ENCODE results near the gene FRG2B. TPM values are rescaled to one million over a fixed set of nuclear protein-coding genes. Genes with fewer than 3 reads are reported as not detected.

Gene FRG2B
- total RNA-seq, 1 experiment from 2014 or later: not detected

- peak in 1 of 2 experiments; percentile 26 for DNase-seq
- no TSS peak for BruUV-seq (replicated peaks)
These were observed 11.6 kb downstream of the FRG2B start for GRCh38 chr10:133614830-133615580.

DNA sequence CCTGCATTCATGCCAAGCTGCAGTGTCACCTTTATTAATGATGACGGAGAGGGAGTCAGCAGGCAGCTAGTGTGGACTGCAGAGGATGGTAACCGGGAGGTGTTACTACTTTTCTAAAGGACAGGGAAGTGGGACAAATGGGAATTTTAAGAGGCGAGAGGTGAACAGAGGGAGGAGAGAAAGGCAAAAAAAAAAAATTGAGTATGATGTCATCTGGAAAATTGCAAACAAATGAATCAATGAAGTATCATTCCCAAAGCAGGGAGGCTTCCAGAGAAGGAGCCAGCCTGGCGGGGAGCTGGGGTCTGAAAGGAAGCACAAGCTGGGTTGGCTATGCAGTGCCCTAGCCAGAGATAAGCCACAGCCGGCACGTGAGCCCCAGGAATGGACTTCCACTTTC is 12.9 kb downstream of the FRG2B start:
- Mint-ChIP-seq H3K27ac (ENCODE audit: unreplicated experiment) (no peak overlapping the region), H3K9me3 (ENCODE audit: unreplicated experiment) (peaks cover 22% of the 10 kb centered on the region), H3K4me3 (ENCODE audit: unreplicated experiment) (no peak overlapping the region), H3K27me3 (ENCODE audit: insufficient read depth, unreplicated experiment) (peaks cover 5% of the 10 kb centered on the region), H3K4me1 (ENCODE audit: low read depth, unreplicated experiment) (no peaks in the 10 kb centered on the region), H3K36me3 (ENCODE audit: insufficient read depth, unreplicated experiment) (no peaks in the 10 kb centered on the region)
- Histone ChIP-seq H3K9me3 (peaks cover 5% of the 10 kb centered on the region), H3K4me1 (no peaks in the 10 kb centered on the region), H3K27me3 (replicated peaks; ENCODE audit: control insufficient read depth, insufficient read depth, low read length) (no peaks in the 10 kb centered on the region; the same call in none of the 2 replicates), H3K4me3 (ENCODE audit: low read depth, low read length) (no peak overlapping the region), H3K36me3 (ENCODE audit: control insufficient read depth, insufficient read depth, low read length) (no peaks in the 10 kb centered on the region)
- POLR2A ChIA-PET: no interaction called here
- no peak for DNase-seq
- CTCF ChIA-PET: no interaction called here
- intact Hi-C loops (cut with micrococcal nuclease; ENCODE audit: unreplicated experiment): no loop called here
- BruUV-seq (replicated peaks): no TSS peak
- TF ChIP-seq, protein P1, sequence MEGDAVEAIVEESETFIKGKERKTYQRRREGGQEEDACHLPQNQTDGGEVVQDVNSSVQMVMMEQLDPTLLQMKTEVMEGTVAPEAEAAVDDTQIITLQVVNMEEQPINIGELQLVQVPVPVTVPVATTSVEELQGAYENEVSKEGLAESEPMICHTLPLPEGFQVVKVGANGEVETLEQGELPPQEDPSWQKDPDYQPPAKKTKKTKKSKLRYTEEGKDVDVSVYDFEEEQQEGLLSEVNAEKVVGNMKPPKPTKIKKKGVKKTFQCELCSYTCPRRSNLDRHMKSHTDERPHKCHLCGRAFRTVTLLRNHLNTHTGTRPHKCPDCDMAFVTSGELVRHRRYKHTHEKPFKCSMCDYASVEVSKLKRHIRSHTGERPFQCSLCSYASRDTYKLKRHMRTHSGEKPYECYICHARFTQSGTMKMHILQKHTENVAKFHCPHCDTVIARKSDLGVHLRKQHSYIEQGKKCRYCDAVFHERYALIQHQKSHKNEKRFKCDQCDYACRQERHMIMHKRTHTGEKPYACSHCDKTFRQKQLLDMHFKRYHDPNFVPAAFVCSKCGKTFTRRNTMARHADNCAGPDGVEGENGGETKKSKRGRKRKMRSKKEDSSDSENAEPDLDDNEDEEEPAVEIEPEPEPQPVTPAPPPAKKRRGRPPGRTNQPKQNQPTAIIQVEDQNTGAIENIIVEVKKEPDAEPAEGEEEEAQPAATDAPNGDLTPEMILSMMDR (IDR thresholded peaks at IDR 0.05; ENCODE audit: insufficient read depth in 1 of 2, low read depth in 1 of 2, low read length in 1 of 2, severe bottlenecking in 1 of 2, unreplicated experiment in 1 of 2): no peak

More at GRCh38 chr10:133614830-133615580, 11.6 kb downstream of the FRG2B start:
- Histone ChIP-seq H3K9me3 (peaks cover 8% of the 10 kb centered on the region; the same call in 1 of the 2 replicates), H3K4me3 (ENCODE audit: low read depth, low read length) (no peak overlapping the region), H3K36me3 (ENCODE audit: control insufficient read depth, insufficient read depth, low read length) (no peaks in the 10 kb centered on the region), H3K4me1 (no peaks in the 10 kb centered on the region), H3K27me3 (replicated peaks; ENCODE audit: control insufficient read depth, insufficient read depth, low read length) (no peaks in the 10 kb centered on the region; the same call in none of the 2 replicates)
- TF ChIP-seq, protein P1 (IDR thresholded peaks at IDR 0.05; ENCODE audit: insufficient read depth in 1 of 2, low read depth in 1 of 2, low read length in 1 of 2, severe bottlenecking in 1 of 2, unreplicated experiment in 1 of 2): no peak
- ChIA-PET POLR2A (no interaction called here), CTCF (interaction anchor here (0.6 kb wide), 1 partner anchor 35 kb away, joined by 4 read pairs; no protein-coding TSS in a partner anchor)
- Mint-ChIP-seq H3K36me3 (ENCODE audit: insufficient read depth, unreplicated experiment) (peaks cover 5% of the 10 kb centered on the region), H3K9me3 (ENCODE audit: unreplicated experiment) (peaks cover 18% of the 10 kb centered on the region), H3K27me3 (ENCODE audit: insufficient read depth, unreplicated experiment) (peaks cover 5% of the 10 kb centered on the region), H3K4me1 (ENCODE audit: low read depth, unreplicated experiment) (no peaks in the 10 kb centered on the region), H3K4me3 (ENCODE audit: unreplicated experiment) (no peak overlapping the region), H3K27ac (ENCODE audit: unreplicated experiment) (no peak overlapping the region)
- intact Hi-C loops (cut with micrococcal nuclease; ENCODE audit: unreplicated experiment): no loop called here

DNA sequence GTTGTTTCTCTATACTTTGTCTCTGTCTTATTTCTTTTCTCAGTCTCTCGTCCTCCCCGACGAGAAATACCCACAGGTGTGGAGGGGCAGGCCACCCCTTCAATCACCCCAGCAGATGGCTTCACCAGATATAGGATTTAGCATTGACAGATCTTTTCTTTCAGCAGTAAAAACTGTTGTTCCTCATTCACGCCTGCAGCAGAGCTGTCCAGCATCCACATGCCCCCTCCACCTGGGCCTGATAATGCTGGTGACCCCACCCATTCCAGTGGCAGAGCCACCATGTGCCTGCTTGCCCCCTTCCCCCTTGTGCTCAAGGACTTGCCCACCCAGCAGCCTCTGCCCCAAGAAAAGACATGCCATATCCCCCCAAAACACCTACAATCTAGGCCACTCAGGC is 15.5 kb downstream of the FRG2B start:
- H3K9me3 Mint-ChIP-seq (ENCODE audit: unreplicated experiment): peaks cover 40% of the 10 kb centered on the region
- ChIA-PET POLR2A (no interaction called here), CTCF (no interaction called here)
- no peak overlapping the region for H3K4me3 ChIP-seq (ENCODE audit: low read depth, low read length)
- no peaks in the 10 kb centered on the region for H3K4me1 ChIP-seq
- H3K4me3 Mint-ChIP-seq (ENCODE audit: unreplicated experiment): no peak overlapping the region
- H3K36me3 Mint-ChIP-seq (ENCODE audit: insufficient read depth, unreplicated experiment): no peaks in the 10 kb centered on the region
- no peaks in the 10 kb centered on the region for H3K4me1 Mint-ChIP-seq (ENCODE audit: low read depth, unreplicated experiment)
- no peak overlapping the region for H3K27ac Mint-ChIP-seq (ENCODE audit: unreplicated experiment)
- no peak for DNase-seq
- peaks cover 8% of the 10 kb centered on the region for H3K27me3 Mint-ChIP-seq (ENCODE audit: insufficient read depth, unreplicated experiment)
- TF ChIP-seq, protein P1 (IDR thresholded peaks at IDR 0.05; ENCODE audit: insufficient read depth in 1 of 2, low read depth in 1 of 2, low read length in 1 of 2, severe bottlenecking in 1 of 2, unreplicated experiment in 1 of 2): no peak
- intact Hi-C loops (cut with micrococcal nuclease; ENCODE audit: unreplicated experiment): no loop called here
- peaks cover 13% of the 10 kb centered on the region for H3K9me3 ChIP-seq
- no peaks in the 10 kb centered on the region; the same call in none of the 2 replicates for H3K27me3 ChIP-seq (replicated peaks; ENCODE audit: control insufficient read depth, insufficient read depth, low read length)
- H3K36me3 ChIP-seq (ENCODE audit: control insufficient read depth, insufficient read depth, low read length): no peaks in the 10 kb centered on the region
- no TSS peak for BruUV-seq (replicated peaks)
